EH (cell line): Measurements from ENCODE around the gene TMEM170A.
"Not testable (repeated sequence)": the region's sequence is repeated elsewhere in the genome, so short reads cannot be mapped to it uniquely, and the experiment has no call there.

Experiments
- DNase-seq: peaks from one replicate; pipeline ENCODE4 v3.0.0-alpha.2; 2015; ENCODE audit warnings: low read depth

TMEM170A gene

GRCh38 chr16:75481475-75481874, 17.0 kb upstream of the TMEM170A start:
- no peak for DNase-seq

GRCh38 chr16:75479421-75479990, 15.0 kb upstream of the TMEM170A start:
- no peak for DNase-seq

GRCh38 chr16:75478480-75479345, 14.2 kb upstream of the TMEM170A start:
- DNase-seq, result no peak

- DNase-seq, result no peak
These were observed 13.4 kb upstream of the TMEM170A start for GRCh38 chr16:75477680-75478473.

- no peak for DNase-seq
These were observed 12.3 kb upstream of the TMEM170A start for GRCh38 chr16:75476817-75477216.

- no peak for DNase-seq
These were observed 10.9 kb upstream of the TMEM170A start for GRCh38 chr16:75475420-75475847.

- no peak for DNase-seq
These were observed 8.7 kb upstream of the TMEM170A start for GRCh38 chr16:75472908-75473877.

- peak; percentile 69 for DNase-seq
These were observed 7.5 kb upstream of the TMEM170A start for GRCh38 chr16:75471723-75472633.

GRCh38 chr16:75466760-75467159, 2.3 kb upstream of the TMEM170A start:
- no peak for DNase-seq

GRCh38 chr16:75463389-75464121, 934 bp downstream of the TMEM170A start:
- peak; percentile 39 for DNase-seq

- DNase-seq, result no peak
These were observed 1.7 kb downstream of the TMEM170A start for GRCh38 chr16:75462806-75463205.

- no peak for DNase-seq
These were observed 2.9 kb downstream of the TMEM170A start for GRCh38 chr16:75461575-75461974.

GRCh38 chr16:75460446-75460845, 4.0 kb downstream of the TMEM170A start:
- no peak for DNase-seq

- no peak for DNase-seq
These were observed 4.8 kb downstream of the TMEM170A start for GRCh38 chr16:75459691-75460090.

GRCh38 chr16:75458439-75458838, 6.0 kb downstream of the TMEM170A start:
- DNase-seq, result no peak

- DNase-seq, result no peak
These were observed 6.5 kb downstream of the TMEM170A start for GRCh38 chr16:75458029-75458428.

GRCh38 chr16:75457485-75458021, 6.9 kb downstream of the TMEM170A start:
- DNase-seq, result no peak

- no peak for DNase-seq
These were observed 7.5 kb downstream of the TMEM170A start for GRCh38 chr16:75456971-75457370.

GRCh38 chr16:75456486-75456885, 8.0 kb downstream of the TMEM170A start:
- DNase-seq, result not testable (repeated sequence)
